HFFc6 (cell line): Measurements from ENCODE around the gene SLC2A8. TPM values are rescaled to one million over a fixed set of nuclear protein-coding genes. Genes with fewer than 3 reads are reported as not detected.

Experiments used
- DNase-seq: peaks from one replicate; pipeline ENCODE4 v3.0.0-alpha.2; 2018
- H3K27ac Mint-ChIP-seq: 2 replicates; pipeline ENCODE4 v1.8.0; 2020; ENCODE audit warnings: mild to moderate bottlenecking, mixed read lengths
- H3K27me3 Mint-ChIP-seq: 2 replicates; pipeline ENCODE4 v1.8.0; 2021; ENCODE audit warnings: mild to moderate bottlenecking, moderate library complexity, mixed read lengths; ENCODE audit not compliant: insufficient read depth
- H3K36me3 Mint-ChIP-seq: 2 replicates; pipeline ENCODE4 v1.8.0; 2021; ENCODE audit warnings: low read depth, mixed read lengths
- H3K4me1 Mint-ChIP-seq: 2 replicates; pipeline ENCODE4 v1.8.0; 2020; ENCODE audit warnings: low read depth, mixed read lengths
- H3K4me3 Mint-ChIP-seq: 2 replicates; pipeline ENCODE4 v1.8.0; 2020; ENCODE audit warnings: mild to moderate bottlenecking, moderate library complexity, mixed read lengths
- H3K9me3 Mint-ChIP-seq: 2 replicates; pipeline ENCODE4 v1.8.0; 2020; ENCODE audit warnings: mild to moderate bottlenecking, mixed read lengths
- total RNA-seq, 6 experiments: library from RNA; stranded (reverse); fragmentation: NEBNext Ultra II Directional; extraction: Animal tissue kit (Norgen Biotek cat#: 25700); gene quantifications; 2 replicates in 1 of 6; 3 replicates in 5 of 6; pipeline ENCODE4 v1.2.3, GENCODE V29; 2021
- TF ChIP-seq, protein P1 (sequence below): fragments of 200-600 bp; sonication (generic); IDR thresholded peaks from 2 replicates; pipeline ENCODE4 v1.5.0; 2021; ENCODE audit warnings: antibody characterized with exemption, mild to moderate bottlenecking

SLC2A8 gene
- total RNA-seq, 6 experiments from 2014 or later = 11.5 to 13.6 (median 12.5) TPM

DNA sequence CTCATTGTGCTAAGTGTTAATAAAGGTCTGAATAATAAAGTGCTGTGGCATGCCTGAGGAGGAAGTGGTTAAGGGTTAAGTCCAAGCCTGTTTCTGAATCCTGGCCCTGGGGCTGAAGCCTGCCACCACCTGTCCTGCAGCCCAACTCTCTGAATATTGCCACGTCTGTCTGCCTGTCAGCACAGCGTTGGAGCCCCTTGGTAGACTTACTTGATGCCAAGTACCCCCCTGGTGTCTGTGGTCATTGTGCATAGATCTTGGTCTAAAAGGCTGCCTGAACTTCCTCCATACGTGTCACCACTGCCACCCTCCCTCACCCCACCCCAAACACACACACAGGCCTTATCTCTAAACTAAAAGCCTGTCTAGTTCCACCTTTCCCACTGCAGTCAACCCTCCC is 35.4 kb upstream of the SLC2A8 start:
- Mint-ChIP-seq H3K27me3 (peaks cover 6% of the 10 kb centered on the region), H3K9me3 (no peaks in the 10 kb centered on the region), H3K4me3 (no peak overlapping the region), H3K36me3 (no peaks in the 10 kb centered on the region), H3K27ac (no peak overlapping the region), H3K4me1 (no peaks in the 10 kb centered on the region)
- TF ChIP-seq, protein P1, sequence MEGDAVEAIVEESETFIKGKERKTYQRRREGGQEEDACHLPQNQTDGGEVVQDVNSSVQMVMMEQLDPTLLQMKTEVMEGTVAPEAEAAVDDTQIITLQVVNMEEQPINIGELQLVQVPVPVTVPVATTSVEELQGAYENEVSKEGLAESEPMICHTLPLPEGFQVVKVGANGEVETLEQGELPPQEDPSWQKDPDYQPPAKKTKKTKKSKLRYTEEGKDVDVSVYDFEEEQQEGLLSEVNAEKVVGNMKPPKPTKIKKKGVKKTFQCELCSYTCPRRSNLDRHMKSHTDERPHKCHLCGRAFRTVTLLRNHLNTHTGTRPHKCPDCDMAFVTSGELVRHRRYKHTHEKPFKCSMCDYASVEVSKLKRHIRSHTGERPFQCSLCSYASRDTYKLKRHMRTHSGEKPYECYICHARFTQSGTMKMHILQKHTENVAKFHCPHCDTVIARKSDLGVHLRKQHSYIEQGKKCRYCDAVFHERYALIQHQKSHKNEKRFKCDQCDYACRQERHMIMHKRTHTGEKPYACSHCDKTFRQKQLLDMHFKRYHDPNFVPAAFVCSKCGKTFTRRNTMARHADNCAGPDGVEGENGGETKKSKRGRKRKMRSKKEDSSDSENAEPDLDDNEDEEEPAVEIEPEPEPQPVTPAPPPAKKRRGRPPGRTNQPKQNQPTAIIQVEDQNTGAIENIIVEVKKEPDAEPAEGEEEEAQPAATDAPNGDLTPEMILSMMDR = no peak
- no peak for DNase-seq

- TF ChIP-seq, protein P1 = no peak
- Mint-ChIP-seq H3K36me3 (no peaks in the 10 kb centered on the region), H3K4me1 (no peaks in the 10 kb centered on the region), H3K9me3 (no peaks in the 10 kb centered on the region), H3K27me3 (peaks cover 5% of the 10 kb centered on the region), H3K27ac (no peak overlapping the region), H3K4me3 (no peak overlapping the region)
- no peak for DNase-seq
These were observed 34.1 kb upstream of the SLC2A8 start for GRCh38 chr9:127362829-127363228.

- TF ChIP-seq, protein P1 = no peak
- H3K36me3 Mint-ChIP-seq = no peaks in the 10 kb centered on the region
- no peak for DNase-seq
- peaks cover 12% of the 10 kb centered on the region for H3K27me3 Mint-ChIP-seq
- no peak overlapping the region for H3K4me3 Mint-ChIP-seq
- H3K9me3 Mint-ChIP-seq = no peaks in the 10 kb centered on the region
- no peaks in the 10 kb centered on the region for H3K4me1 Mint-ChIP-seq
- H3K27ac Mint-ChIP-seq = no peak overlapping the region
These were observed 31.5 kb upstream of the SLC2A8 start for GRCh38 chr9:127365461-127365860.

DNA sequence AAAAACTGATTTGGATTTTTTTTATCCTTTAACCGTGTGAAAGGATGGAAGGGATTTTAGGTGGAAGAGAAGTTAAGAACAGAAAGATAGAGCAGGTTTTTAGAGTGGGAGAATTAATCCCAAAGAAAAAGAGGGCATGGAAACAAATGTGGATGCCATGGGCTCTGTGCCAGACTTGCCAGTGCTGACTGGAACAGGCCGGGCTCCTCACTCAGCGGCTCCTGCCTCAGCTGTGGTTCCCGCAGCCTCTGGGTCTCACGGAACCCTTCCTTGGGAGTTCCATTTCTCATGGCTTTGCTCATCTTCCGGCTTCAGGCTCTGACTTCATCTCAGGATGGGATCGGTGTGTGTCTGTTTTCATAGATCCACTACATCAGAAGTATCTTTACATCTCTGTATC is 30.4 kb upstream of the SLC2A8 start:
- Mint-ChIP-seq H3K36me3 (no peaks in the 10 kb centered on the region), H3K9me3 (no peaks in the 10 kb centered on the region), H3K4me1 (no peaks in the 10 kb centered on the region), H3K27me3 (peaks cover 21% of the 10 kb centered on the region), H3K4me3 (no peak overlapping the region), H3K27ac (no peak overlapping the region)
- DNase-seq = no peak
- TF ChIP-seq, protein P1 = no peak

DNA sequence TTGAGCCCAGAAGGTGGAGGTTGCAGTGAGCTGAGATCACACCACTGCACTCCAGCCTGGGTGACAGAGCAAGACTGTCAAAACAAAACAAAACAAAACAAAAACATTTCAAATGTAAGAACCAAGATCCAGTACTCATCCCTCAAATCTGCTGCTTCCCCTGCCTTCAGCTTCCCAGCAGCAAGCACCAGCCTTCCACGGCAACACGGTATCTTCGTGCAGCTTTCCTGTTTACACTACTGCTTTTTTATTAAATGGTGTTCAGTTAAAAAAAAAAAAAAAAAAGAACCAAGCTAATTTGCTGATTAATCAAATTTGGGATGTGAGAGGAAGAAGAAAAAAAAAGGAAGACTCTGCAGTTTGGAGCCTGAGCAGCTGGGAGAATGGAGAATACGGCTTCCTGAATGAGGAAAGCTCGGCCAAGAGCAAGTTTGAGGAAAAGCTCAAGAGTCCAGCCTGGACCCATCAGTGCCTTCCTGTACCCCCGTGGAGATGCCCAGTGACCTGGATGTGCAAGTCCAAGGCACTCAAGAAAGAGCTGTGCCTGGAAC is 28.0 kb upstream of the SLC2A8 start:
- DNase-seq = no peak
- no peak overlapping the region for H3K27ac Mint-ChIP-seq
- no peaks in the 10 kb centered on the region for H3K36me3 Mint-ChIP-seq
- H3K4me1 Mint-ChIP-seq = no peaks in the 10 kb centered on the region
- TF ChIP-seq, protein P1 = no peak
- no peak overlapping the region for H3K4me3 Mint-ChIP-seq
- no peaks in the 10 kb centered on the region for H3K9me3 Mint-ChIP-seq
- H3K27me3 Mint-ChIP-seq = peaks cover 20% of the 10 kb centered on the region

DNA sequence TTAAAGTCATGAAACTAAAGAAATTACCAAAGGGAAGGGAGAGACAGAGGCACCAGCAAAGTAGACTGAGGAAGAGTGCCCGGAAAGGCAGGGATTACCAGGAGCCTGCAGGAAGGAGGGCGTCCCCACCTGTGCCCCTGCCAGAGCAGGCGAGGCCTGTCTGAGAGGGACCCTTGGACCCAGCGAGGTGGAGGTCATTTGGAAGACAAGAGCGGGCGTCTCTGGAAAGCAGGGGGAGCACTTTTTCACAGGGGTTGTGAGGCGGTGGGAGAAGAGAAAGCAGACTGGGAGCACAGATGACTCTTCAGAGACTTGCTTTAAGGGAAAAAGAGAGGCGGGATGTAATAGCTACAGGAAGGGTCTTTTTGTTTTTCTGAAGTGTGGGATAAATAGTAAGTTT is 27.5 kb upstream of the SLC2A8 start:
- Mint-ChIP-seq H3K4me3 (no peak overlapping the region), H3K27me3 (peaks cover 17% of the 10 kb centered on the region), H3K4me1 (no peaks in the 10 kb centered on the region), H3K36me3 (no peaks in the 10 kb centered on the region), H3K27ac (no peak overlapping the region), H3K9me3 (no peaks in the 10 kb centered on the region)
- TF ChIP-seq, protein P1 = no peak
- DNase-seq = no peak
